Measurements from ENCODE around the gene MAGI3. TPM values are rescaled to one million over a fixed set of nuclear protein-coding genes. Genes with fewer than 3 reads are reported as not detected.

The MAGI3 gene
- total RNA-seq, 1 donor from 2014 or later, result 5.4 TPM

DNA sequence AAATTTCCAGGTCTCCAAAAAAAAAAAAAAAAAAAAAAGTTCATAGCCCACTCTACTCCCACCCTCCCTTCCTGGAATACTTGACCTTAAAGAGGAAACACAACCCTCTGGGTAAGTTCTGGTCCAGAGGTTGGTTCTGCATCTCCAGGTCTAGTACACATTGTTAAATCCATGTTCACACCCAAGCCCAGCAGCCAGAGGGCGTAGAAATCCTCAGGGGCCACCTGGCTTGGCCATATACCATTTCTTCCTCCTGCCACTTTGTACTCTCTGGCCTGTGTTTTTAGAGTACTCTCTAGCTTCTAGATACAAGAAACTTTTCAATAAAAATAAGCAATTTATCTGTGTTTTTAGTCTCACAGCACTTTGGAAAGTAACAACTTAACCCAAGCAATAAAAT, 279.7 kb downstream of the MAGI3 start:
- Histone ChIP-seq H3K4me1 (no peaks in the 10 kb centered on the region), H3K27me3 (ENCODE audit: low read depth) (no peaks in the 10 kb centered on the region), H3K36me3 (peaks cover 15% of the 10 kb centered on the region), H3K27ac (replicated peaks) (no peak overlapping the region), H3K4me3 (no peak overlapping the region), H3K9me3 (replicated peaks) (no peaks in the 10 kb centered on the region)
- no peak for DNase-seq
- intact Hi-C loops (cut with micrococcal nuclease), result no loop called here
- TF ChIP-seq, protein P1, sequence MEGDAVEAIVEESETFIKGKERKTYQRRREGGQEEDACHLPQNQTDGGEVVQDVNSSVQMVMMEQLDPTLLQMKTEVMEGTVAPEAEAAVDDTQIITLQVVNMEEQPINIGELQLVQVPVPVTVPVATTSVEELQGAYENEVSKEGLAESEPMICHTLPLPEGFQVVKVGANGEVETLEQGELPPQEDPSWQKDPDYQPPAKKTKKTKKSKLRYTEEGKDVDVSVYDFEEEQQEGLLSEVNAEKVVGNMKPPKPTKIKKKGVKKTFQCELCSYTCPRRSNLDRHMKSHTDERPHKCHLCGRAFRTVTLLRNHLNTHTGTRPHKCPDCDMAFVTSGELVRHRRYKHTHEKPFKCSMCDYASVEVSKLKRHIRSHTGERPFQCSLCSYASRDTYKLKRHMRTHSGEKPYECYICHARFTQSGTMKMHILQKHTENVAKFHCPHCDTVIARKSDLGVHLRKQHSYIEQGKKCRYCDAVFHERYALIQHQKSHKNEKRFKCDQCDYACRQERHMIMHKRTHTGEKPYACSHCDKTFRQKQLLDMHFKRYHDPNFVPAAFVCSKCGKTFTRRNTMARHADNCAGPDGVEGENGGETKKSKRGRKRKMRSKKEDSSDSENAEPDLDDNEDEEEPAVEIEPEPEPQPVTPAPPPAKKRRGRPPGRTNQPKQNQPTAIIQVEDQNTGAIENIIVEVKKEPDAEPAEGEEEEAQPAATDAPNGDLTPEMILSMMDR (IDR thresholded peaks at IDR 0.05; ENCODE audit: borderline replicate concordance), result no peak

DNA sequence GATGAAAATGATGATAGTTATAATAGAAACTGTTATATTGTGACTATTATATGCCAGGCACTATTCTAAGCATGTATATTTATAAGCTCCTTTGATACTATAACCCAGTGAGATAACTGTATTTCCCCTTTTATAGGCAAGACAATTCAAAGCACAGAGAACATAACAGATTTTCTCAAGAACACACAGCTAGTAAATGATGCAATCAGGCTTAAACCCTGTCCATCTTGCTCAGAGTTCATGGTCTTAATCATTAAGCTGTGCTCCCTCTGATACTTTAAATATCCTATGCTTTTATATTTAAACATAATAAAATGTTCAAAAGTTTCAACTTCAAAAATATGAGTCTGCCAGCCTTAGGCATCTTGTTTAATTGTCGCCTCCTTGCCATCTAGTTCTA, 280.3 kb downstream of the MAGI3 start:
- Histone ChIP-seq H3K36me3 (peaks cover 15% of the 10 kb centered on the region), H3K4me1 (no peaks in the 10 kb centered on the region), H3K27me3 (ENCODE audit: low read depth) (no peaks in the 10 kb centered on the region), H3K4me3 (no peak overlapping the region), H3K27ac (replicated peaks) (no peak overlapping the region), H3K9me3 (replicated peaks) (no peaks in the 10 kb centered on the region)
- intact Hi-C loops (cut with micrococcal nuclease), result no loop called here
- TF ChIP-seq, protein P1 (IDR thresholded peaks at IDR 0.05; ENCODE audit: borderline replicate concordance), result no peak
- DNase-seq, result no peak

DNA sequence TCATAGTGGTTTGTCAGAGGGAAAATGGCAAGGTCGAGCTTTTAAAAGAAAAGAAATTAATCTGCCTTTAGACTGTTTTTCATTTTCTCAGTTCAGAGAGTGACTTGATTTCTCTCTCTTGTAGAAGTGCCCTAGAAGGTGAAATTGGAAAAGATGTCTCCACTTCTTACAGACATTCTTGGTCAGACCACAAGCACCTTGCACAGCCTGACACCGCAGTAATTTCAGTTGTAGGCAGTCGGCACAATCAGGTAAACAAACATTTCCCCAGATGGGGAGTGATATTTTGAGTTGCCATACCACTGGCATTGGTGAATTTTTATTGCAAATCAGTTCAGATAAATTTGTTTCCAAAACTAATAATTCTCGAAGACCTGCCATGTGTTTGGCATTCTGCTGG, 282.2 kb downstream of the MAGI3 start:
- Histone ChIP-seq H3K27ac (replicated peaks) (no peak overlapping the region), H3K36me3 (peaks cover 9% of the 10 kb centered on the region), H3K4me1 (peaks cover 7% of the 10 kb centered on the region), H3K9me3 (replicated peaks) (no peaks in the 10 kb centered on the region), H3K27me3 (ENCODE audit: low read depth) (no peaks in the 10 kb centered on the region), H3K4me3 (no peak overlapping the region)
- intact Hi-C loops (cut with micrococcal nuclease), result no loop called here
- TF ChIP-seq, protein P1 (IDR thresholded peaks at IDR 0.05; ENCODE audit: borderline replicate concordance), result no peak
- DNase-seq, result no peak

DNA sequence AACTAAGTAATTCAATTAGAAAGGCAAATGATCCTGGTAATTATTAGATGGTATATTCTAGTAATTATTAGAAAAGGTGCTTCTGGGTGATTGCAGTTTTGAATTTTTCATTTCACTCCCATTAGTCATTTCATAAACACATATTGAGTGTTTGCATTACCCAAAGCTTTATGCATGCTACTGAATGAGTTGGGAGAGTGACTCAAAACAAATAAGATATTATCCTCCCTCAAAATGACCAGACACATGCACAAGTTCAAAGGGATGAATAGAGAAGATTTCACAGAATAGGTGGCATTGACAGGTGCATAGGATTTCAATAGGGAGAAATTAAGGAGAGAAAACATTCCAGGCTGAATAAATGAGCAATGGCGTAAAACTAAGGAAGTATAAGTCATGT, 284.3 kb downstream of the MAGI3 start:
- H3K27ac ChIP-seq (replicated peaks), result no peak overlapping the region
- H3K27me3 ChIP-seq (ENCODE audit: low read depth), result no peaks in the 10 kb centered on the region
- DNase-seq, result no peak
- intact Hi-C loops (cut with micrococcal nuclease), result no loop called here
- peaks cover 11% of the 10 kb centered on the region for H3K4me1 ChIP-seq
- H3K4me3 ChIP-seq, result no peak overlapping the region
- peaks cover 9% of the 10 kb centered on the region for H3K36me3 ChIP-seq
- TF ChIP-seq, protein P1 (IDR thresholded peaks at IDR 0.05; ENCODE audit: borderline replicate concordance), result no peak
- no peaks in the 10 kb centered on the region for H3K9me3 ChIP-seq (replicated peaks)

DNA sequence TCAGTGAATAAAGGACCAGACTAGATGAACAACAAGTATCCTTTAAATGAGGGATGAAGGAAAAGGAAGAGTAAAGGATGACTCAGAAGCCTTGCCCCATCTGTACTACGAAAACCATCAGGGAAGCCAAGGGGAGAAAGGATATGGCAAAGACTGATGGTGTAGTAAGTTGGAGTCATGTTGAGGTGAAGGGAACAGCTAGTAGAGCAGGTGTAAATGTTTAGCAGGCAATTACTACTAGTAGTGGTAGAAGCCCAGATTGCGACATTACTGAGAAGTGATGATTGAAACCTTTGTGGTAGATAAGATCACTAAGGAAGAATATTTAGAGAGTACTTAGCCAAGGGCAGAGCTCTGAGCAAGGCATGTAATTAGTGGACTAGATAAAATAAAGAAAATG, 285.0 kb downstream of the MAGI3 start:
- Histone ChIP-seq H3K36me3 (peaks cover 9% of the 10 kb centered on the region), H3K27me3 (ENCODE audit: low read depth) (no peaks in the 10 kb centered on the region), H3K9me3 (replicated peaks) (no peaks in the 10 kb centered on the region), H3K4me1 (peaks cover 11% of the 10 kb centered on the region), H3K27ac (replicated peaks) (no peak overlapping the region), H3K4me3 (no peak overlapping the region)
- no peak for DNase-seq
- TF ChIP-seq, protein P1 (IDR thresholded peaks at IDR 0.05; ENCODE audit: borderline replicate concordance), result no peak
- intact Hi-C loops (cut with micrococcal nuclease), result no loop called here

DNA sequence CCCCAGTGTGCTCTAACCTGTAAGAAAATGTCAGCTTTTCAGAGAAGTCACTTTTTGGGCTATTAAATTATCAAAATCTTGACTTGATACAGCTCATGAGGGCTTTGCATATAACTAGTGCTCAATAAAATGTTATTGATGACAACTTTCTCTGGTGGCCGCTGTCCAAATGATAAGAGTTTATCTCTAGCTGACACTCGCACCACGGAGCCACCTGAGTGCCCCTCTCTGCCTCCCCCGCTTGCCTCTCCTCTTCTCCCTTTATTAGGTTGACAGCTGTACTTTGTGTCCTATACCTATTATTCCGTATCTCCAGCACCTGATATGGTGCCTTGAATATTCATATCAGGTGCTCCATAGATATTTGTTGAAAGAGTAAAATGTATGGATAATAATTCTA, 286.2 kb downstream of the MAGI3 start:
- peaks cover 11% of the 10 kb centered on the region for H3K4me1 ChIP-seq
- DNase-seq, result no peak
- no peaks in the 10 kb centered on the region for H3K27me3 ChIP-seq (ENCODE audit: low read depth)
- H3K9me3 ChIP-seq (replicated peaks), result no peaks in the 10 kb centered on the region
- no peak overlapping the region for H3K4me3 ChIP-seq
- no peak overlapping the region for H3K27ac ChIP-seq (replicated peaks)
- intact Hi-C loops (cut with micrococcal nuclease), result no loop called here
- H3K36me3 ChIP-seq, result peaks cover 9% of the 10 kb centered on the region
- TF ChIP-seq, protein P1 (IDR thresholded peaks at IDR 0.05; ENCODE audit: borderline replicate concordance), result no peak

All from left ventricle myocardium inferior (tissue), 1 donor.